Measurements from ENCODE around the gene TIMM10. TPM values are rescaled to one million over a fixed set of nuclear protein-coding genes. Genes with fewer than 3 reads are reported as not detected.

TIMM10 gene
- total RNA-seq, 1 donor from 2014 or later: 86.9 TPM

GRCh38 chr11:57487920-57488659, 42.5 kb downstream of the TIMM10 start:
- DNase-seq (ENCODE audit: low read depth) (no peak), FAIRE-seq (peak; percentile 40)
- TF ChIP-seq, protein P1, sequence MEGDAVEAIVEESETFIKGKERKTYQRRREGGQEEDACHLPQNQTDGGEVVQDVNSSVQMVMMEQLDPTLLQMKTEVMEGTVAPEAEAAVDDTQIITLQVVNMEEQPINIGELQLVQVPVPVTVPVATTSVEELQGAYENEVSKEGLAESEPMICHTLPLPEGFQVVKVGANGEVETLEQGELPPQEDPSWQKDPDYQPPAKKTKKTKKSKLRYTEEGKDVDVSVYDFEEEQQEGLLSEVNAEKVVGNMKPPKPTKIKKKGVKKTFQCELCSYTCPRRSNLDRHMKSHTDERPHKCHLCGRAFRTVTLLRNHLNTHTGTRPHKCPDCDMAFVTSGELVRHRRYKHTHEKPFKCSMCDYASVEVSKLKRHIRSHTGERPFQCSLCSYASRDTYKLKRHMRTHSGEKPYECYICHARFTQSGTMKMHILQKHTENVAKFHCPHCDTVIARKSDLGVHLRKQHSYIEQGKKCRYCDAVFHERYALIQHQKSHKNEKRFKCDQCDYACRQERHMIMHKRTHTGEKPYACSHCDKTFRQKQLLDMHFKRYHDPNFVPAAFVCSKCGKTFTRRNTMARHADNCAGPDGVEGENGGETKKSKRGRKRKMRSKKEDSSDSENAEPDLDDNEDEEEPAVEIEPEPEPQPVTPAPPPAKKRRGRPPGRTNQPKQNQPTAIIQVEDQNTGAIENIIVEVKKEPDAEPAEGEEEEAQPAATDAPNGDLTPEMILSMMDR (IDR thresholded peaks at IDR 0.05; ENCODE audit: insufficient read depth, low read length, severe bottlenecking): no peak
- Histone ChIP-seq H3K36me3 (ENCODE audit: control insufficient read depth, insufficient read depth, low read length) (no peaks in the 10 kb centered on the region), H3K27me3 (ENCODE audit: control insufficient read depth, insufficient read depth, low read length) (peaks cover 7% of the 10 kb centered on the region), H3K4me3 (ENCODE audit: low read depth, low read length) (no peak overlapping the region)

DNA sequence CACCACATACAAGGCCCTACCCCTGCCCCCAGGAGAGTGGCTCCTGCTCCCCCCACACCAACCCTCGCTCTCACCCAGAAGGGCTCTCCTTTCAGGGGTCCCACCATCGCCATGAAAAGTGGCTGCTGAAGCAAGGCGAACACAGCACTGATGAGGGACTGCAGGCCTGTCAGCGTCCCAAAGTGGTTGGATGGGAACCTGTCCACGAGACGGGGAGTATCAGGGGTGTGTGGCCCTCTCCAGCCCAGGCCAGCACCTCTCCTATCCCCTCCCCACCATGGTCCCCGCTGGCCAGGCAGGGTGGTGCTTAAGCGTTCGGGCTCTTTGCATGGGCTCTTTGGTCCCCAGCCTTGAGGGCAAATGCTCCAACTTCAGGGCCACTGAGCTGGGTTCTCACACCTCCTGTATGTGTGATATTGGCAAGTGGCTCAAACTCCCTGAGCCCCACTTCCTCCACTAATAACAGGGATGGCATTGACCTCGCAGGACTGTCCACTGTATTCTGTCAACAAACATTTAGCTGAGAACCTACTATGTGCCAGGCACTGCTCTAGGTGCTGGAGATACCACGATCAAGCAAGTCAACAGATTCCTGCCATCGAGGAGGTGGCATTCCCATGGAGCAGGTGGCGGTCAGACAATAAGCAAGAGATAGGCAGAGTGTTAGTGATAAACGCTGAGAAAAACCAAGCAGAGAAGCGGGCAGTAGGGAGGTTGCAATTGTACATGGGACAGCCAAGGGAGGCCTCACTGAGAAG, 43.4 kb downstream of the TIMM10 start:
- FAIRE-seq: no peak

GRCh38 chr11:57485217-57485990, 45.1 kb downstream of the TIMM10 start:
- H3K4me3 ChIP-seq (ENCODE audit: low read depth, low read length): no peak overlapping the region
- H3K27me3 ChIP-seq (ENCODE audit: control insufficient read depth, insufficient read depth, low read length): peaks cover 19% of the 10 kb centered on the region
- H3K36me3 ChIP-seq (ENCODE audit: control insufficient read depth, insufficient read depth, low read length): no peaks in the 10 kb centered on the region
- TF ChIP-seq, protein P1 (IDR thresholded peaks at IDR 0.05; ENCODE audit: insufficient read depth, low read length, severe bottlenecking): no peak
- FAIRE-seq (no peak), DNase-seq (ENCODE audit: low read depth) (peak; percentile 35)

More for the DNA sequence above, 43.4 kb downstream of the TIMM10 start:
- DNase-seq (ENCODE audit: low read depth): no peak
- TF ChIP-seq, protein P1 (IDR thresholded peaks at IDR 0.05; ENCODE audit: insufficient read depth, low read length, severe bottlenecking): no peak
- Histone ChIP-seq H3K27me3 (ENCODE audit: control insufficient read depth, insufficient read depth, low read length) (peaks cover 11% of the 10 kb centered on the region), H3K4me3 (ENCODE audit: low read depth, low read length) (no peak overlapping the region), H3K36me3 (ENCODE audit: control insufficient read depth, insufficient read depth, low read length) (no peaks in the 10 kb centered on the region)

DNA sequence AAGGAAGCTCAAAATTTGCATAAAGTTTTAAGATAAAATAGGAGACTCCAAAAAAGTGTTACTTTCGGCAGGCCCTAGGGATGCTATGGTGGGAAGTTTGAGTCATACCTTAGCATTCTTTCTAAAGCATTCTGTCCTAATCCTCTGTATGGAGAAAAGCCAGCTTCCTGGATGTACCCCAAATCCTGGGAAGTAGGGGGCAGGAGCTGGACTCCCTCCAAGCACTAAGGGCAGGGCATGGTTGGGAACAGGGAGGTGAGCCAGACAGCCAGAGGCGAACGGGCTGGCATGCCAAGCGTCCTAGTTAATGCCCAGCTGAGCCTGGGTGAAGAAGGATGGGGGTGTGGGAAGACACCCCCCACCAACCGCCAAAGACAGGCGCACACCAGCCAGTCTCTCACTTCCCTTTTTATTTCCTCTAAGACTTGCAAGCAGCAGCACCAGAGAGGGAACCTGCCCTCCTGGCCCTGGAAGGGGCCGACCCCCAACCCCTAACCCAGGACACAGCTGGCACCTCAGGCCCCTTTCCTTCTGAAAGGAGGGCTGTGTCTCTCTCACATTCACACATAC, 46.3 kb downstream of the TIMM10 start:
- Histone ChIP-seq H3K36me3 (ENCODE audit: control insufficient read depth, insufficient read depth, low read length) (no peaks in the 10 kb centered on the region), H3K4me3 (ENCODE audit: low read depth, low read length) (no peak overlapping the region), H3K27me3 (ENCODE audit: control insufficient read depth, insufficient read depth, low read length) (peaks cover 21% of the 10 kb centered on the region)
- TF ChIP-seq, protein P1 (IDR thresholded peaks at IDR 0.05; ENCODE audit: insufficient read depth, low read length, severe bottlenecking): no peak
- no peak for DNase-seq (ENCODE audit: low read depth)
- no peak for FAIRE-seq

GRCh38 chr11:57483562-57483918, 47.0 kb downstream of the TIMM10 start:
- H3K36me3 ChIP-seq (ENCODE audit: control insufficient read depth, insufficient read depth, low read length): no peaks in the 10 kb centered on the region
- TF ChIP-seq, protein P1 (IDR thresholded peaks at IDR 0.05; ENCODE audit: insufficient read depth, low read length, severe bottlenecking): no peak
- DNase-seq (ENCODE audit: low read depth) (no peak), FAIRE-seq (no peak)
- peaks cover 19% of the 10 kb centered on the region for H3K27me3 ChIP-seq (ENCODE audit: control insufficient read depth, insufficient read depth, low read length)
- H3K4me3 ChIP-seq (ENCODE audit: low read depth, low read length): no peak overlapping the region
